CD4-positive, CD25-positive, alpha-beta regulatory T cell (primary cell): ENCODE measurements around the gene CD93. TPM values are rescaled to one million over a fixed set of nuclear protein-coding genes. Genes with fewer than 3 reads are reported as not detected.

ENCODE experiments used
- ATAC-seq, 2 donors: fragments of 150-1000 bp; cut with Tn5 transposase; one replicate each; pipeline ENCODE4 v1.10.0; 2021; ENCODE audit warnings: low read depth in 2 of 2, moderate number of reproducible peaks in 2 of 2, moderate library complexity in 1 of 2
- DNase-seq, 3 donors: peaks; one replicate each; pipeline versions ENCODE4 v3.0.0 to v3.0.0-alpha.2; 2012 to 2022; ENCODE audit warnings: mixed read lengths in 1 of 3
- H3K27ac ChIP-seq: one replicate; pipeline ENCODE4 v1.7.0; 2013; ENCODE audit warnings: mild to moderate bottlenecking, low read length; ENCODE audit not compliant: insufficient read depth, poor library complexity, severe bottlenecking
- H3K27me3 ChIP-seq: one replicate; pipeline ENCODE4 v1.7.0; 2013; ENCODE audit warnings: low read length; ENCODE audit not compliant: control insufficient read depth, insufficient read depth
- H3K36me3 ChIP-seq: one replicate; pipeline ENCODE4 v1.7.0; 2013; ENCODE audit warnings: mild to moderate bottlenecking, low read length, moderate library complexity; ENCODE audit not compliant: control insufficient read depth, insufficient read depth
- H3K4me1 ChIP-seq: 2 replicates; pipeline ENCODE4 v1.7.0; 2013; ENCODE audit warnings: mild to moderate bottlenecking, low read length; ENCODE audit not compliant: insufficient read depth, control insufficient read depth, poor library complexity, severe bottlenecking
- H3K4me3 ChIP-seq: one replicate; pipeline ENCODE4 v1.7.0; 2013; ENCODE audit warnings: low read depth, mild to moderate bottlenecking, low read length, moderate library complexity
- H3K9me3 ChIP-seq, 2 experiments: 1 replicate in 1 of 2; 2 replicates in 1 of 2; pipeline ENCODE4 v1.7.0; 2013; ENCODE audit warnings: low read length in 2 of 2, mild to moderate bottlenecking in 1 of 2, moderate library complexity in 1 of 2; ENCODE audit not compliant: control insufficient read depth in 2 of 2
- H3K27ac Mint-ChIP-seq, 3 donors: one replicate each; pipeline ENCODE4 v1.8.0; 2020 to 2022; ENCODE audit warnings: mild to moderate bottlenecking in 3 of 3, mixed read lengths in 3 of 3, moderate library complexity in 2 of 3
- H3K27me3 Mint-ChIP-seq: one replicate; pipeline ENCODE4 v1.8.0; 2022; ENCODE audit warnings: mild to moderate bottlenecking, mixed read lengths
- H3K36me3 Mint-ChIP-seq: one replicate; pipeline ENCODE4 v1.8.0; 2020; ENCODE audit warnings: mixed read lengths
- H3K4me1 Mint-ChIP-seq, 4 donors: one replicate each; pipeline ENCODE4 v1.8.0; 2020 to 2022; ENCODE audit warnings: mixed read lengths in 4 of 4, mild to moderate bottlenecking in 1 of 4
- H3K4me3 Mint-ChIP-seq, 4 donors: one replicate each; pipeline ENCODE4 v1.8.0; 2020 to 2022; ENCODE audit warnings: mild to moderate bottlenecking in 4 of 4, mixed read lengths in 4 of 4, moderate library complexity in 3 of 4
- H3K9me3 Mint-ChIP-seq, 7 donors: one replicate each; pipeline ENCODE4 v1.8.0; 2020 to 2022; ENCODE audit warnings: mixed read lengths in 7 of 7, mild to moderate bottlenecking in 3 of 7, moderate library complexity in 2 of 7
- polyA plus RNA-seq, 4 donors: library from polyadenylated mRNA; unstranded; fragments of 300-500 nt; fragmentation: Illumina TruSeq; gene quantifications; one replicate each; pipeline ENCODE4 v1.2.3, GENCODE V29; 2021
- total RNA-seq: library from RNA; stranded (reverse); gene quantifications from one replicate; pipeline ENCODE4 v1.2.3, GENCODE V29; 2022

CD93 gene
- total and polyA plus RNA-seq, 5 donors from 2014 or later: 0.12 to 3.3 (median 0.30) TPM

DNA sequence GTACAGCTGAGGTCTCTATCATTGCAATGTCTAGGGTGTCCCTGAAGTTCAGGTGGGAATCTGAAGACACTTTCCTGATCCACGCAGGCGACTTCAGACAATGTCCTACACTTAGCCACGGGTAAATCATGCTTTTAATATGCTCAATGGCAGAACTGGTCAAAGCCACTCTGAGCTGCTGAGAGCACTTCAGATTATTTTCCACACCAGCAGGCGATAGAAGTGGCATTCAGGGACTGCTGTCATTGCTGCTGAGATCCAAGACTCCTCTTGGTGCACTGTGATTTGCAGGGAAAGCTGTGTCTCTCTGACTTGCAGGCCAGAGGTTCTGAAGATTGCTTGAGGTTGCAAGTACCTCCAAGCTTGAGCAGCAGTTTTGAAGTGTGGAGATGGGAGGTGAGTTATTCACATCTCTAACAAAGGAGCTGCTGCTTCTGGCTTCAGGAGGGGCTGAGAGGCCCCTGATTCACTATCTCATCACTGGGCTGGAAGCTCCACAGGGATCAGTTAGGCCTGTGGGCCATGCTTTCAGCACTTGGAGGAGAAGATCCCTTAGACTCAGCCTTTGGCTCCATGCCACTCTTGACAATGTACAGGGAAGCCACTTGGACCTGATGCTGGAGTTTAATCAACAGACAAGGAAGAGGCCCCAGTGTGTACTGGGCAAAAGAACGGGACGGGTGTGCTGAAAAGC, 53.9 kb downstream of the CD93 start:
- ATAC-seq (no peak), DNase-seq (no peak)
- Mint-ChIP-seq H3K4me3 (no peak overlapping the region), H3K4me1 (no peaks in the 10 kb centered on the region), H3K36me3 (no peaks in the 10 kb centered on the region), H3K9me3 (peaks cover 0 to 1% (median 0%) of the 10 kb centered on the region in 7 donors), H3K27me3 (peaks cover 29% of the 10 kb centered on the region), H3K27ac (no peak overlapping the region)
- no peaks in the 10 kb centered on the region for H3K27me3 ChIP-seq
- H3K4me3 ChIP-seq: no peak overlapping the region
- H3K9me3 ChIP-seq: no peaks in the 10 kb centered on the region
- no peaks in the 10 kb centered on the region for H3K4me1 ChIP-seq
- no peak overlapping the region for H3K27ac ChIP-seq
- no peaks in the 10 kb centered on the region for H3K36me3 ChIP-seq

DNA sequence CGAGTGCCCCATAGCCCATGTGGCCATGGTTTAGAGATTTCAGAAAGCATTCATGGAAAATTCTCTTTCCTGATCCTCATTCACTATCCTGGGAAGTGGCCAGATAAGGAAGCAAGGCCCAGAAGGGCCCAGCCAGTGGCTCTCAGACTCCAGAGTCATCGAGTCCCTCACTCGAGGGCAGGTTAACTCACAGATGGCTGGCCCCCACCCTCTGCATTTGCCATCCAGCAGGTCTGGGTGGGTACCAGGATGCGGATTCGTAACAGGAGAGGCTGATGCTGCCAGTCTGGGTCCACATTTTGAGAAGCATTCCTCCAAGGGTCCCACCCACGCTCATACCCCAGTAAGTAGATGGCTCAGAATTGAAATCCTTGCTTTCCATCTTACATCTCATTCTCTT, 54.8 kb downstream of the CD93 start:
- H3K9me3 Mint-ChIP-seq: peaks cover 0 to 1% (median 0%) of the 10 kb centered on the region in 7 donors
- no peaks in the 10 kb centered on the region for H3K4me1 ChIP-seq

More for the DNA sequence above, 54.8 kb downstream of the CD93 start:
- no peak overlapping the region for H3K27ac ChIP-seq
- Mint-ChIP-seq H3K36me3 (no peaks in the 10 kb centered on the region), H3K27me3 (peaks cover 21% of the 10 kb centered on the region), H3K27ac (no peak overlapping the region), H3K4me3 (no peak overlapping the region), H3K4me1 (no peaks in the 10 kb centered on the region)
- no peaks in the 10 kb centered on the region for H3K36me3 ChIP-seq
- no peak for DNase-seq
- no peak overlapping the region for H3K4me3 ChIP-seq
- ATAC-seq: no peak
- H3K9me3 ChIP-seq: no peaks in the 10 kb centered on the region
- H3K27me3 ChIP-seq: no peaks in the 10 kb centered on the region

Other genes starting within 250 kb of the CD93 start
- not detected for gene SSTR4, start 51.0 kb downstream of the CD93 start, total RNA-seq
- gene SSTR4, start 51.0 kb downstream of the CD93 start, polyA plus RNA-seq: not detected
- gene THBD, start 36.7 kb downstream of the CD93 start, total RNA-seq: not detected
- gene THBD, start 36.7 kb downstream of the CD93 start, polyA plus RNA-seq: not detected